ENCODE data around the gene MEIS2. TPM values are rescaled to one million over a fixed set of nuclear protein-coding genes. Genes with fewer than 3 reads are reported as not detected.

MEIS2 gene
- total and polyA plus RNA-seq, 2 of the 13 experiments (the other 11 are each of a cell fraction or from before 2014, with no cell fraction given): 10.7 to 12.4 TPM

DNA sequence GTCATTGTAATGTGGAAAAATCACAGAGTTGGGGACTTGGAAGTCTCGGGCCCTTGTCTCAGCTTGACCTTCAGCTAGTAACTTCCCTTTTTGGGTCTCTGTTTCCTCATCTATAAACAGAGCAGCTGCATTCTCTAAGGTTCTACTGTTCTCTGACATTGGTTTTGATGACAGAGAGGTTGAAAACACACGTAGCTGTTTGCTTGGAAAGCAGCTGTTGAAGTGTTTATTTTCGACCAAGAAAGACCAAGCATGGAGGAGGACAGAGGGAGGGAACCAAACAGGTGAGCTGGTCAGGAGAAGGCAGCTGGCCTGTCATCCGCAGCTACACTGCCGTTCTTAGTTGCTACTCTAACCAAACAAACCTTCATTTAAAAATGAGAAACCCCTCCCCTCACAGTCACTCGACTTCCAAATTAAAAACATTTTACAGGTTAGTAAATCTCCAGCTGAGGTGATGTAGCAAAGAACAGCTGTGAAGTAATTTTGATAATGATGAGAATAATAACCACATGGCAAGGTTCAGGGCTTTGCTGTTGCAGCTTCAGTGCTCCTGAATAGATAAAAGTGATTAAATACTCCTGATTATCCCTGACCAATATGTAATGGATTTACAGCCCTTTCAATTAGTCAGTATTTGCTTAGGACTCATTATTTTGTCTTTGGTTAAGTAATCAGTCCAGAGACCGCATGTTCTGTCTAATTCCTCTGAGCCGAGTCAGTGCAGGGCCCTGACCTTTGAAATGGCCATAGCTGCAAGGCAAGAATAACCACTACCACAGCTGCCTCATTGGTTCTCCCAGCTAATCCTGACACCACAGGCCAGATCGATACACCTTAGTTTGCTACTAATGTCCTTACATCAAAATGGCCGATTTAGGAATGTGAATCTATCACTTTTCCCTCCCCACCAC lies 65.3 kb downstream of the MEIS2 start (continued):
- TF ChIP-seq, protein P1, sequence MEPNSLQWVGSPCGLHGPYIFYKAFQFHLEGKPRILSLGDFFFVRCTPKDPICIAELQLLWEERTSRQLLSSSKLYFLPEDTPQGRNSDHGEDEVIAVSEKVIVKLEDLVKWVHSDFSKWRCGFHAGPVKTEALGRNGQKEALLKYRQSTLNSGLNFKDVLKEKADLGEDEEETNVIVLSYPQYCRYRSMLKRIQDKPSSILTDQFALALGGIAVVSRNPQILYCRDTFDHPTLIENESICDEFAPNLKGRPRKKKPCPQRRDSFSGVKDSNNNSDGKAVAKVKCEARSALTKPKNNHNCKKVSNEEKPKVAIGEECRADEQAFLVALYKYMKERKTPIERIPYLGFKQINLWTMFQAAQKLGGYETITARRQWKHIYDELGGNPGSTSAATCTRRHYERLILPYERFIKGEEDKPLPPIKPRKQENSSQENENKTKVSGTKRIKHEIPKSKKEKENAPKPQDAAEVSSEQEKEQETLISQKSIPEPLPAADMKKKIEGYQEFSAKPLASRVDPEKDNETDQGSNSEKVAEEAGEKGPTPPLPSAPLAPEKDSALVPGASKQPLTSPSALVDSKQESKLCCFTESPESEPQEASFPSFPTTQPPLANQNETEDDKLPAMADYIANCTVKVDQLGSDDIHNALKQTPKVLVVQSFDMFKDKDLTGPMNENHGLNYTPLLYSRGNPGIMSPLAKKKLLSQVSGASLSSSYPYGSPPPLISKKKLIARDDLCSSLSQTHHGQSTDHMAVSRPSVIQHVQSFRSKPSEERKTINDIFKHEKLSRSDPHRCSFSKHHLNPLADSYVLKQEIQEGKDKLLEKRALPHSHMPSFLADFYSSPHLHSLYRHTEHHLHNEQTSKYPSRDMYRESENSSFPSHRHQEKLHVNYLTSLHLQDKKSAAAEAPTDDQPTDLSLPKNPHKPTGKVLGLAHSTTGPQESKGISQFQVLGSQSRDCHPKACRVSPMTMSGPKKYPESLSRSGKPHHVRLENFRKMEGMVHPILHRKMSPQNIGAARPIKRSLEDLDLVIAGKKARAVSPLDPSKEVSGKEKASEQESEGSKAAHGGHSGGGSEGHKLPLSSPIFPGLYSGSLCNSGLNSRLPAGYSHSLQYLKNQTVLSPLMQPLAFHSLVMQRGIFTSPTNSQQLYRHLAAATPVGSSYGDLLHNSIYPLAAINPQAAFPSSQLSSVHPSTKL (CRISPR knock-in tag; IDR thresholded peaks at IDR 0.05): peak; percentile 54
- TF ChIP-seq ZNF468 (CRISPR knock-in tag; IDR thresholded peaks at IDR 0.05): no peak
- TF ChIP-seq HMGA1 (CRISPR knock-in tag; conservative IDR thresholded peaks at IDR 0.05): no peak
- TF ChIP-seq, protein P2, sequence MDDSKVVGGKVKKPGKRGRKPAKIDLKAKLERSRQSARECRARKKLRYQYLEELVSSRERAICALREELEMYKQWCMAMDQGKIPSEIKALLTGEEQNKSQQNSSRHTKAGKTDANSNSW (CRISPR knock-in tag; IDR thresholded peaks at IDR 0.05; ENCODE audit: borderline replicate concordance): no peak
- TF ChIP-seq, protein P3, sequence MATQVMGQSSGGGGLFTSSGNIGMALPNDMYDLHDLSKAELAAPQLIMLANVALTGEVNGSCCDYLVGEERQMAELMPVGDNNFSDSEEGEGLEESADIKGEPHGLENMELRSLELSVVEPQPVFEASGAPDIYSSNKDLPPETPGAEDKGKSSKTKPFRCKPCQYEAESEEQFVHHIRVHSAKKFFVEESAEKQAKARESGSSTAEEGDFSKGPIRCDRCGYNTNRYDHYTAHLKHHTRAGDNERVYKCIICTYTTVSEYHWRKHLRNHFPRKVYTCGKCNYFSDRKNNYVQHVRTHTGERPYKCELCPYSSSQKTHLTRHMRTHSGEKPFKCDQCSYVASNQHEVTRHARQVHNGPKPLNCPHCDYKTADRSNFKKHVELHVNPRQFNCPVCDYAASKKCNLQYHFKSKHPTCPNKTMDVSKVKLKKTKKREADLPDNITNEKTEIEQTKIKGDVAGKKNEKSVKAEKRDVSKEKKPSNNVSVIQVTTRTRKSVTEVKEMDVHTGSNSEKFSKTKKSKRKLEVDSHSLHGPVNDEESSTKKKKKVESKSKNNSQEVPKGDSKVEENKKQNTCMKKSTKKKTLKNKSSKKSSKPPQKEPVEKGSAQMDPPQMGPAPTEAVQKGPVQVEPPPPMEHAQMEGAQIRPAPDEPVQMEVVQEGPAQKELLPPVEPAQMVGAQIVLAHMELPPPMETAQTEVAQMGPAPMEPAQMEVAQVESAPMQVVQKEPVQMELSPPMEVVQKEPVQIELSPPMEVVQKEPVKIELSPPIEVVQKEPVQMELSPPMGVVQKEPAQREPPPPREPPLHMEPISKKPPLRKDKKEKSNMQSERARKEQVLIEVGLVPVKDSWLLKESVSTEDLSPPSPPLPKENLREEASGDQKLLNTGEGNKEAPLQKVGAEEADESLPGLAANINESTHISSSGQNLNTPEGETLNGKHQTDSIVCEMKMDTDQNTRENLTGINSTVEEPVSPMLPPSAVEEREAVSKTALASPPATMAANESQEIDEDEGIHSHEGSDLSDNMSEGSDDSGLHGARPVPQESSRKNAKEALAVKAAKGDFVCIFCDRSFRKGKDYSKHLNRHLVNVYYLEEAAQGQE (IDR thresholded peaks at IDR 0.05; ENCODE audit: borderline replicate concordance in 1 of 2, low read depth in 1 of 2, low read length in 2 of 2): no peak
- TF ChIP-seq, protein P4, sequence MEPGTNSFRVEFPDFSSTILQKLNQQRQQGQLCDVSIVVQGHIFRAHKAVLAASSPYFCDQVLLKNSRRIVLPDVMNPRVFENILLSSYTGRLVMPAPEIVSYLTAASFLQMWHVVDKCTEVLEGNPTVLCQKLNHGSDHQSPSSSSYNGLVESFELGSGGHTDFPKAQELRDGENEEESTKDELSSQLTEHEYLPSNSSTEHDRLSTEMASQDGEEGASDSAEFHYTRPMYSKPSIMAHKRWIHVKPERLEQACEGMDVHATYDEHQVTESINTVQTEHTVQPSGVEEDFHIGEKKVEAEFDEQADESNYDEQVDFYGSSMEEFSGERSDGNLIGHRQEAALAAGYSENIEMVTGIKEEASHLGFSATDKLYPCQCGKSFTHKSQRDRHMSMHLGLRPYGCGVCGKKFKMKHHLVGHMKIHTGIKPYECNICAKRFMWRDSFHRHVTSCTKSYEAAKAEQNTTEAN (CRISPR knock-in tag; conservative IDR thresholded peaks at IDR 0.05): no peak
- TF ChIP-seq SRSF1 (optimal IDR thresholded peaks at IDR 0.05; ENCODE audit: low read depth, low read length): no peak
- no peak for TF ChIP-seq RNF2 (conservative IDR thresholded peaks at IDR 0.05; ENCODE audit: low read depth)
- TF ChIP-seq HNRNPUL1 (IDR thresholded peaks at IDR 0.05; ENCODE audit: low read depth, low read length): no peak
- no peak for TF ChIP-seq NCOA5 (CRISPR knock-in tag; IDR thresholded peaks at IDR 0.05)
- TF ChIP-seq SKI (IDR thresholded peaks at IDR 0.05; ENCODE audit: partially characterized antibody): no peak
- no peak for TF ChIP-seq ZNF780A (CRISPR knock-in tag; IDR thresholded peaks at IDR 0.05)
- TF ChIP-seq, protein P5, sequence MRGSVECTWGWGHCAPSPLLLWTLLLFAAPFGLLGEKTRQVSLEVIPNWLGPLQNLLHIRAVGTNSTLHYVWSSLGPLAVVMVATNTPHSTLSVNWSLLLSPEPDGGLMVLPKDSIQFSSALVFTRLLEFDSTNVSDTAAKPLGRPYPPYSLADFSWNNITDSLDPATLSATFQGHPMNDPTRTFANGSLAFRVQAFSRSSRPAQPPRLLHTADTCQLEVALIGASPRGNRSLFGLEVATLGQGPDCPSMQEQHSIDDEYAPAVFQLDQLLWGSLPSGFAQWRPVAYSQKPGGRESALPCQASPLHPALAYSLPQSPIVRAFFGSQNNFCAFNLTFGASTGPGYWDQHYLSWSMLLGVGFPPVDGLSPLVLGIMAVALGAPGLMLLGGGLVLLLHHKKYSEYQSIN (CRISPR knock-in tag; IDR thresholded peaks at IDR 0.05; ENCODE audit: borderline replicate concordance): no peak
- TF ChIP-seq ZNF841 (CRISPR knock-in tag; IDR thresholded peaks at IDR 0.05; ENCODE audit: borderline replicate concordance): no peak
- no peak for TF ChIP-seq GABPA (IDR thresholded peaks at IDR 0.05; ENCODE audit: low read depth, low read length)
- no peak for TF ChIP-seq GABPA (CRISPR knock-in tag; IDR thresholded peaks at IDR 0.05; ENCODE audit: low read depth)
- TF ChIP-seq ZSCAN20 (CRISPR knock-in tag; IDR thresholded peaks at IDR 0.05; ENCODE audit: borderline replicate concordance): no peak

Data from HepG2 (cell line).